GM23338 (cell line): ENCODE measurements around the gene CNOT9. TPM values are rescaled to one million over a fixed set of nuclear protein-coding genes. Genes with fewer than 3 reads are reported as not detected.

Source experiments
- ATAC-seq: fragments of 200-7000 bp; cut with Tn5 transposase; 3 replicates; pipeline ENCODE4 v1.9.1; 2020
- DNase-seq: peaks from one replicate; pipeline ENCODE4 v3.0.0-alpha.2; 2015; ENCODE audit warnings: low spot score
- H2AFZ ChIP-seq: fragments of 200-600 bp; sonication (generic); 2 replicates; pipeline ENCODE4 v1.8.0; 2016; ENCODE audit warnings: antibody characterized with exemption, mild to moderate bottlenecking, moderate library complexity
- H3F3A ChIP-seq: fragments of 200-600 bp; sonication (generic); replicated peaks from 2 replicates; pipeline ENCODE4 v1.8.0; 2017; ENCODE audit warnings: antibody characterized with exemption, mixed run types, low read depth
- H3K27ac ChIP-seq: fragments of 200-600 bp; sonication (generic); 2 replicates; pipeline ENCODE4 v1.6.1; 2016; ENCODE audit warnings: low read depth
- H3K27me3 ChIP-seq: fragments of 200-600 bp; sonication (generic); 2 replicates; pipeline ENCODE4 v1.8.0; 2016; ENCODE audit warnings: mild to moderate bottlenecking, mixed run types, moderate library complexity; ENCODE audit not compliant: insufficient read depth
- H3K36me3 ChIP-seq: fragments of 200-600 bp; sonication (generic); 2 replicates; pipeline ENCODE4 v1.8.0; 2016; ENCODE audit warnings: mild to moderate bottlenecking; ENCODE audit not compliant: insufficient read depth
- H3K4me1 ChIP-seq: fragments of 200-600 bp; sonication (generic); 2 replicates; pipeline ENCODE4 v1.8.0; 2016; ENCODE audit warnings: mild to moderate bottlenecking, moderate library complexity; ENCODE audit not compliant: insufficient read depth
- H3K4me2 ChIP-seq: fragments of 200-600 bp; sonication (generic); 2 replicates; pipeline ENCODE4 v1.7.1; 2017; ENCODE audit warnings: mixed run types
- H3K4me3 ChIP-seq: fragments of 200-600 bp; sonication (generic); 2 replicates; pipeline ENCODE4 v1.6.1; 2016; ENCODE audit warnings: mixed run types
- H3K79me2 ChIP-seq: fragments of 200-600 bp; sonication (generic); replicated peaks from 2 replicates; pipeline ENCODE4 v1.8.0; 2017; ENCODE audit warnings: mild to moderate bottlenecking; ENCODE audit not compliant: insufficient read depth
- H3K9me2 ChIP-seq: fragments of 200-600 bp; sonication (generic); 2 replicates; pipeline ENCODE4 v1.8.0; 2017; ENCODE audit not compliant: insufficient read depth
- H4K20me1 ChIP-seq: fragments of 200-600 bp; sonication (generic); replicated peaks from 2 replicates; pipeline ENCODE4 v1.8.0; 2017; ENCODE audit warnings: mild to moderate bottlenecking; ENCODE audit not compliant: insufficient read depth
- H3K27ac Mint-ChIP-seq: 2 replicates; pipeline ENCODE4 v1.8.0; 2020; ENCODE audit warnings: inconsistent platforms, mild to moderate bottlenecking, moderate library complexity, mixed read lengths
- H3K27me3 Mint-ChIP-seq: 3 replicates; pipeline ENCODE4 v1.8.0; 2022; ENCODE audit warnings: low read depth, mild to moderate bottlenecking, moderate library complexity, mixed read lengths, inconsistent platforms; ENCODE audit not compliant: insufficient read depth, poor library complexity
- H3K36me3 Mint-ChIP-seq: 3 replicates; pipeline ENCODE4 v1.8.0; 2021; ENCODE audit warnings: low read depth, mild to moderate bottlenecking, inconsistent platforms, moderate library complexity, mixed read lengths
- H3K4me1 Mint-ChIP-seq: 3 replicates; pipeline ENCODE4 v1.8.0; 2020; ENCODE audit warnings: mild to moderate bottlenecking, inconsistent platforms, mixed read lengths
- H3K4me3 Mint-ChIP-seq: 3 replicates; pipeline ENCODE4 v1.8.0; 2021; ENCODE audit warnings: moderate library complexity, mild to moderate bottlenecking, inconsistent platforms, mixed read lengths
- H3K9me3 Mint-ChIP-seq: 3 replicates; pipeline ENCODE4 v1.8.0; 2020; ENCODE audit warnings: moderate library complexity, mild to moderate bottlenecking, inconsistent platforms, mixed read lengths
- EZH2 ChIP-seq: fragments of 200-600 bp; sonication (generic); IDR thresholded peaks from one replicate; pipeline ENCODE4 v1.8.0; 2017; ENCODE audit warnings: antibody characterized with exemption, mild to moderate bottlenecking, low read depth; ENCODE audit not compliant: unreplicated experiment
- JUNB ChIP-seq: IDR thresholded peaks from one replicate; pipeline ENCODE4 v1.6.1; 2016; ENCODE audit warnings: antibody characterized with exemption; ENCODE audit not compliant: unreplicated experiment
- NANOG ChIP-seq: IDR thresholded peaks from 2 replicates; pipeline ENCODE4 v1.6.1; 2016; ENCODE audit warnings: antibody characterized with exemption, borderline replicate concordance
- ZNF114 ChIP-seq: fragments of 250-450 bp; sonication (Bioruptor Pico); IDR thresholded peaks from 2 replicates; pipeline ENCODE4 v1.5.0; 2020; ENCODE audit warnings: mild to moderate bottlenecking, moderate library complexity
- polyA plus RNA-seq: library from polyadenylated mRNA; unstranded; fragments of >200 nt; fragmentation: Nextera tagmentation; extraction: Ambion mirVana; gene quantifications from 2 replicates; pipeline ENCODE4 v1.2.1, GENCODE V29; 2016
- total RNA-seq: library from RNA; depleted of rRNA; stranded (reverse); fragments of >200 nt; shearing (Covaris generic); gene quantifications from 2 replicates; pipeline ENCODE4 v1.2.3, GENCODE V29; 2014
- TF ChIP-seq, protein P1 (sequence below): IDR thresholded peaks from one replicate; pipeline ENCODE4 v1.6.1; 2018; ENCODE audit warnings: antibody characterized with exemption; ENCODE audit not compliant: unreplicated experiment
- TF ChIP-seq, protein P2 (sequence below), 2 experiments: fragments of 200-600 bp in 1 of 2; sonication (generic) in 1 of 2; conservative IDR thresholded peaks; 2 replicates each; pipeline versions ENCODE4 v1.5.1 to v1.6.1; 2016 to 2017; ENCODE audit warnings: antibody characterized with exemption in 2 of 2, low read depth in 2 of 2, mild to moderate bottlenecking in 2 of 2, moderate library complexity in 1 of 2

Gene CNOT9
- total and polyA plus RNA-seq, 2 experiments from 2014 or later: 55.3 to 132 TPM

DNA sequence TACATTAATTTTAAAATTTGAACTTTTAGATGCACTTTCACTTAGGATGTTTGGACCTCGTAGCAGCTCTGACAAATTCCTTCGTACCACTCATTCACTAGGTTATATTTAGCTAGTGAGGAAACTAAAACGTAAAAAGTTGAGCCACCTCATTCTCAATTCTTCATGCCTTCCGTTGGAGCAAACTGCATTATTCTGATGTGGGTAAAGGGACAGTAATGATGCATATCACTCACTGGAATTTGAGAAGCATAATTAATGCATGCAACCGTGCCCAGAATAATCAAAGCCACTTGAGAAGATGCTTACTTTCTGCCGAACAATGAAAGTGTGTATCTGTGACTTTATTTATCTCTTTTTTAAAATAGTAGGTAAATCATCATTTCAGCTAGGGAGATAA lies 2.2 kb downstream of the CNOT9 start (continued):
- TF ChIP-seq, protein P1, sequence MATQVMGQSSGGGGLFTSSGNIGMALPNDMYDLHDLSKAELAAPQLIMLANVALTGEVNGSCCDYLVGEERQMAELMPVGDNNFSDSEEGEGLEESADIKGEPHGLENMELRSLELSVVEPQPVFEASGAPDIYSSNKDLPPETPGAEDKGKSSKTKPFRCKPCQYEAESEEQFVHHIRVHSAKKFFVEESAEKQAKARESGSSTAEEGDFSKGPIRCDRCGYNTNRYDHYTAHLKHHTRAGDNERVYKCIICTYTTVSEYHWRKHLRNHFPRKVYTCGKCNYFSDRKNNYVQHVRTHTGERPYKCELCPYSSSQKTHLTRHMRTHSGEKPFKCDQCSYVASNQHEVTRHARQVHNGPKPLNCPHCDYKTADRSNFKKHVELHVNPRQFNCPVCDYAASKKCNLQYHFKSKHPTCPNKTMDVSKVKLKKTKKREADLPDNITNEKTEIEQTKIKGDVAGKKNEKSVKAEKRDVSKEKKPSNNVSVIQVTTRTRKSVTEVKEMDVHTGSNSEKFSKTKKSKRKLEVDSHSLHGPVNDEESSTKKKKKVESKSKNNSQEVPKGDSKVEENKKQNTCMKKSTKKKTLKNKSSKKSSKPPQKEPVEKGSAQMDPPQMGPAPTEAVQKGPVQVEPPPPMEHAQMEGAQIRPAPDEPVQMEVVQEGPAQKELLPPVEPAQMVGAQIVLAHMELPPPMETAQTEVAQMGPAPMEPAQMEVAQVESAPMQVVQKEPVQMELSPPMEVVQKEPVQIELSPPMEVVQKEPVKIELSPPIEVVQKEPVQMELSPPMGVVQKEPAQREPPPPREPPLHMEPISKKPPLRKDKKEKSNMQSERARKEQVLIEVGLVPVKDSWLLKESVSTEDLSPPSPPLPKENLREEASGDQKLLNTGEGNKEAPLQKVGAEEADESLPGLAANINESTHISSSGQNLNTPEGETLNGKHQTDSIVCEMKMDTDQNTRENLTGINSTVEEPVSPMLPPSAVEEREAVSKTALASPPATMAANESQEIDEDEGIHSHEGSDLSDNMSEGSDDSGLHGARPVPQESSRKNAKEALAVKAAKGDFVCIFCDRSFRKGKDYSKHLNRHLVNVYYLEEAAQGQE: no peak
- TF ChIP-seq ZNF114 (CRISPR knock-in tag): no peak
- TF ChIP-seq, protein P2, sequence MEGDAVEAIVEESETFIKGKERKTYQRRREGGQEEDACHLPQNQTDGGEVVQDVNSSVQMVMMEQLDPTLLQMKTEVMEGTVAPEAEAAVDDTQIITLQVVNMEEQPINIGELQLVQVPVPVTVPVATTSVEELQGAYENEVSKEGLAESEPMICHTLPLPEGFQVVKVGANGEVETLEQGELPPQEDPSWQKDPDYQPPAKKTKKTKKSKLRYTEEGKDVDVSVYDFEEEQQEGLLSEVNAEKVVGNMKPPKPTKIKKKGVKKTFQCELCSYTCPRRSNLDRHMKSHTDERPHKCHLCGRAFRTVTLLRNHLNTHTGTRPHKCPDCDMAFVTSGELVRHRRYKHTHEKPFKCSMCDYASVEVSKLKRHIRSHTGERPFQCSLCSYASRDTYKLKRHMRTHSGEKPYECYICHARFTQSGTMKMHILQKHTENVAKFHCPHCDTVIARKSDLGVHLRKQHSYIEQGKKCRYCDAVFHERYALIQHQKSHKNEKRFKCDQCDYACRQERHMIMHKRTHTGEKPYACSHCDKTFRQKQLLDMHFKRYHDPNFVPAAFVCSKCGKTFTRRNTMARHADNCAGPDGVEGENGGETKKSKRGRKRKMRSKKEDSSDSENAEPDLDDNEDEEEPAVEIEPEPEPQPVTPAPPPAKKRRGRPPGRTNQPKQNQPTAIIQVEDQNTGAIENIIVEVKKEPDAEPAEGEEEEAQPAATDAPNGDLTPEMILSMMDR (conservative IDR thresholded peaks at IDR 0.05; ENCODE audit: low read depth in 2 of 2): no peak

DNA sequence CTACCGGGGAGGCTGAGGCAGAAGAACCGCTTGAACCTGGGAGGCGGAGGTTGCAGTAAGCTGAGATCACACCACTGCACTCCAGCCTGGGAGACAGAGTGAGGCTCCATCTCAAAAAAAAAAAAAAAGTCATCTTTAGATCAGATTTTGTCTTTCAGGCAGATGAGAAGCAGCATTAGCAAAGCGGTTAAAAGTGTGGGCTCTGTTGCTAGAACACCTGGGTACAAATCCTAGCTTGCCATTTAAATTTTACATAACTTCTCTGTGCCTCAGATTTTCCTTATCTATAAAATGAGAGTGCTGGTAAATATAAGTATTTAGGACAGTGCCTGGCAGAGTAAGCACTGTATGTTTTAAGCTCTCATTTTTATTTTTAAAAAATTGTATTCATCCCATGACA lies 8.2 kb downstream of the CNOT9 start:
- H4K20me1 ChIP-seq: peaks cover 62% of the 10 kb centered on the region
- no peak overlapping the region for H3K4me2 ChIP-seq
- no peak for ATAC-seq

More for the DNA sequence above, 8.2 kb downstream of the CNOT9 start:
- Histone ChIP-seq H3K4me3 (no peak overlapping the region), H3K79me2 (peaks cover 100% of the 10 kb centered on the region), H2AFZ (no peak overlapping the region), H3K27me3 (no peaks in the 10 kb centered on the region), H3K27ac (peak overlapping the region; percentile 14; the same call in 1 of the 2 replicates), H3K9me2 (no peaks in the 10 kb centered on the region), H3F3A (no peaks in the 10 kb centered on the region), H3K4me1 (peaks cover 32% of the 10 kb centered on the region), H3K36me3 (peaks cover 39% of the 10 kb centered on the region)
- no peaks in the 10 kb centered on the region for H3K9me3 Mint-ChIP-seq
- no peak overlapping the region for H3K4me3 Mint-ChIP-seq
- peaks cover 27% of the 10 kb centered on the region for H3K4me1 Mint-ChIP-seq
- TF ChIP-seq, protein P2 (conservative IDR thresholded peaks at IDR 0.05; ENCODE audit: low read depth in 2 of 2): no peak
- no peak for TF ChIP-seq NANOG
- TF ChIP-seq JUNB: no peak
- TF ChIP-seq EZH2: no peak
- DNase-seq: no peak
- H3K27me3 Mint-ChIP-seq: no peaks in the 10 kb centered on the region
- H3K27ac Mint-ChIP-seq: 0 out of 2 replicates have a peak overlapping the region, but pooled peaks have one; percentile 18
- peaks cover 47% of the 10 kb centered on the region for H3K36me3 Mint-ChIP-seq
